ENCODE results near the gene PLSCR4. TPM values are rescaled to one million over a fixed set of nuclear protein-coding genes. Genes with fewer than 3 reads are reported as not detected.

The PLSCR4 gene
- total and polyA plus RNA-seq, 9 of the 15 experiments (the other 6 are each of a cell fraction or from before 2014, with no cell fraction given), result 0.11 to 0.68 (median 0.21) TPM

DNA sequence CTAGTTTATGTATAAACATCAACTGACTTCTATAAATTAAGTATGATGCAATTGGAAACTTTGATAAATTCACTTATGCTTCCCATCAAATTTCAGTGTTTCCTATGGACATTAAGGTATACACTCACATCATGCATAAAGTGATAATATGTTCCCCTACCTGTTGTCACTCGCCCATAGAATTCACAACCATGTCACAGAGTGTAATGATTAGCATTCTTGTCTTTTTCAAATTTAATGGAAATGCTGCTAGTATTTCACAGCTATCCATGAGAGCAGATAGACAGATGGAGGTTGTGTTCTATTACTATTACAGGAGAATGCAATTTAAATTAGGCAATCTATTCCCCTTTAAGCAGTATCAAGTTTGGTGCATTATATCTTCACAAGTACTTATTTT, 984 bp downstream of the PLSCR4 start:
- H3K27ac ChIP-seq (ENCODE audit: extremely low read depth, low read depth, low read length), result no peak overlapping the region
- no peak overlapping the region for H3K9ac ChIP-seq (ENCODE audit: insufficient read depth in 1 of 2, low read depth in 2 of 2, low read length in 2 of 2)
- peaks cover 0 to 13% of the 10 kb centered on the region in 2 experiments; a peak in 2 of 5 replicates for H3K4me1 ChIP-seq (replicated peaks in 1 of 2; ENCODE audit: control insufficient read depth in 2 of 2, insufficient read depth in 2 of 2, low read length in 2 of 2)
- H3K36me3 ChIP-seq (ENCODE audit: control insufficient read depth, insufficient read depth, low read length), result no peaks in the 10 kb centered on the region
- intact Hi-C loops (cut with micrococcal nuclease), result no loop called here
- WGBS (ENCODE audit: insufficient coverage, low coverage, missing lambda C conversion rate), result 7% methylated on average over 1 of the region's 1 CpG
- no peak overlapping the region for H3K4me2 ChIP-seq (ENCODE audit: insufficient read depth, low read length)
- no peak for DNase-seq (ENCODE audit: extremely low read depth in 1 of 4, low spot score in 3 of 4)
- BruUV-seq (replicated peaks), result no TSS peak
- H4K20me1 ChIP-seq (replicated peaks; ENCODE audit: control insufficient read depth, insufficient read depth, low read length), result no peaks in the 10 kb centered on the region
- in situ Hi-C loops (cut with MboI), result no loop called here
- no peak overlapping the region for H3K4me3 ChIP-seq
- CTCF ChIA-PET (ENCODE audit: low intra/inter-chr PET ratio), result no interaction called here
- no peaks in the 10 kb centered on the region for H3K27me3 ChIP-seq (ENCODE audit: control insufficient read depth in 2 of 2, insufficient read depth in 2 of 2, low read length in 2 of 2)
- TF ChIP-seq GABPA (tag; conservative IDR thresholded peaks at IDR 0.05; ENCODE audit: low read depth), result 0 out of 2 replicates have a peak, but pooled peaks have one; percentile 2
- no peak for TF ChIP-seq CEBPG (CRISPR knock-in tag; IDR thresholded peaks at IDR 0.05)
- TF ChIP-seq CEBPG (tag; conservative IDR thresholded peaks at IDR 0.05 in 1 of 2, IDR thresholded peaks at IDR 0.05 in 1 of 2), result peak in 1 of 2 experiments; percentile 28; a peak in 1 of 4 replicates
- TF ChIP-seq, protein P1, sequence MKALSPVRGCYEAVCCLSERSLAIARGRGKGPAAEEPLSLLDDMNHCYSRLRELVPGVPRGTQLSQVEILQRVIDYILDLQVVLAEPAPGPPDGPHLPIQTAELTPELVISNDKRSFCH (CRISPR knock-in tag; IDR thresholded peaks at IDR 0.05), result no peak
- TF ChIP-seq, protein P1 (tag; IDR thresholded peaks at IDR 0.05), result no peak
- no peak overlapping the region for H2AFZ ChIP-seq (ENCODE audit: low read depth, low read length)
- no peaks in the 10 kb centered on the region for H3K9me1 ChIP-seq (ENCODE audit: control insufficient read depth, insufficient read depth, low read length)
- no peak for ATAC-seq
- POLR2A ChIA-PET, result no interaction called here
- no peaks in the 10 kb centered on the region for H3K9me3 ChIP-seq (replicated peaks; ENCODE audit: control insufficient read depth, insufficient read depth, low read depth, low read length)
- no peak for FAIRE-seq
- no peaks in the 10 kb centered on the region for H3K79me2 ChIP-seq (ENCODE audit: control insufficient read depth, insufficient read depth, low read length)

DNA sequence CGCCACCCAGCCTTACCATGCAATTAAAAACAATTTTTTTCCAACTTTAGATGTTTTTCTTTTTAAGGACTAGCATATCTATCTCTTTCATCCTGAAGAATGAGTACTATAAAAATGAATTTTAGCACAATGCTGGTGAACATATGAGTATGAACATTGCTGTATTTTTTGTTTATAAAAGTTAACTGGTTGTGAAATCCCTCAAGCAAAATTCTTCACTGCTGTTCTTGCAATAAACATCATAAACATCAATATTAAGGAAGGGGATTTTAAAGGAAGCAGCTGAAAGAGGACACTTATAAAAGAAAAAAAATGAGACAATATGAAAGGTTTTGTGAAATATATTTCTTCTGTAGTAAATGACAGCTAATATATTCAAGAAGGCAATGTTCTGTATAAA, 3.0 kb downstream of the PLSCR4 start:
- no peak for DNase-seq (ENCODE audit: extremely low read depth in 1 of 4, low spot score in 3 of 4)
- no peaks in the 10 kb centered on the region for H3K36me3 ChIP-seq (ENCODE audit: control insufficient read depth, insufficient read depth, low read length)
- no peaks in the 10 kb centered on the region for H3K79me2 ChIP-seq (ENCODE audit: control insufficient read depth, insufficient read depth, low read length)
- BruUV-seq (replicated peaks), result no TSS peak
- no peaks in the 10 kb centered on the region for H3K9me3 ChIP-seq (replicated peaks; ENCODE audit: control insufficient read depth, insufficient read depth, low read depth, low read length)
- intact Hi-C loops (cut with micrococcal nuclease) (no loop called here), in situ Hi-C loops (cut with MboI) (no loop called here)
- H2AFZ ChIP-seq (ENCODE audit: low read depth, low read length), result no peak overlapping the region
- WGBS (ENCODE audit: insufficient coverage, low coverage, missing lambda C conversion rate), result 0% methylated on average over 1 of the region's 1 CpG
- no peak overlapping the region for H3K27ac ChIP-seq (ENCODE audit: extremely low read depth, low read depth, low read length)
- no peaks in the 10 kb centered on the region for H3K27me3 ChIP-seq (ENCODE audit: control insufficient read depth in 2 of 2, insufficient read depth in 2 of 2, low read length in 2 of 2)
- ChIA-PET CTCF (ENCODE audit: low intra/inter-chr PET ratio) (no interaction called here), POLR2A (interaction anchor here (0.6 kb wide), 1 partner anchor 10 kb away, joined by 3 read pairs; no protein-coding TSS in a partner anchor)
- H3K4me2 ChIP-seq (ENCODE audit: insufficient read depth, low read length), result no peak overlapping the region
- no peaks in the 10 kb centered on the region for H3K9me1 ChIP-seq (ENCODE audit: control insufficient read depth, insufficient read depth, low read length)
- H3K4me3 ChIP-seq, result no peak overlapping the region
- H4K20me1 ChIP-seq (replicated peaks; ENCODE audit: control insufficient read depth, insufficient read depth, low read length), result no peaks in the 10 kb centered on the region
- no peak overlapping the region for H3K9ac ChIP-seq (ENCODE audit: insufficient read depth in 1 of 2, low read depth in 2 of 2, low read length in 2 of 2)
- no peak for FAIRE-seq
- peaks cover 0 to 13% of the 10 kb centered on the region in 2 experiments; a peak in 2 of 5 replicates for H3K4me1 ChIP-seq (replicated peaks in 1 of 2; ENCODE audit: control insufficient read depth in 2 of 2, insufficient read depth in 2 of 2, low read length in 2 of 2)
- no peak for ATAC-seq
- no peak for TF ChIP-seq ZBTB1 (CRISPR knock-in tag; IDR thresholded peaks at IDR 0.05; ENCODE audit: borderline replicate concordance, low read depth)
- TF ChIP-seq, protein P2, sequence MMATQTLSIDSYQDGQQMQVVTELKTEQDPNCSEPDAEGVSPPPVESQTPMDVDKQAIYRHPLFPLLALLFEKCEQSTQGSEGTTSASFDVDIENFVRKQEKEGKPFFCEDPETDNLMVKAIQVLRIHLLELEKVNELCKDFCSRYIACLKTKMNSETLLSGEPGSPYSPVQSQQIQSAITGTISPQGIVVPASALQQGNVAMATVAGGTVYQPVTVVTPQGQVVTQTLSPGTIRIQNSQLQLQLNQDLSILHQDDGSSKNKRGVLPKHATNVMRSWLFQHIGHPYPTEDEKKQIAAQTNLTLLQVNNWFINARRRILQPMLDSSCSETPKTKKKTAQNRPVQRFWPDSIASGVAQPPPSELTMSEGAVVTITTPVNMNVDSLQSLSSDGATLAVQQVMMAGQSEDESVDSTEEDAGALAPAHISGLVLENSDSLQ (IDR thresholded peaks at IDR 0.05), result no peak
- no peak for TF ChIP-seq PTTG1 (tag; IDR thresholded peaks at IDR 0.05; ENCODE audit: low read depth)
- no peak for TF ChIP-seq TBP (optimal IDR thresholded peaks at IDR 0.05; ENCODE audit: low read depth, low read length)
- TF ChIP-seq ZFX (CRISPR knock-in tag; IDR thresholded peaks at IDR 0.05), result no peak
- no peak for TF ChIP-seq TAF9B (IDR thresholded peaks at IDR 0.05; ENCODE audit: partially characterized antibody)
- no peak for TF ChIP-seq SMAD4 (CRISPR knock-in tag; conservative IDR thresholded peaks at IDR 0.05)
- TF ChIP-seq ZNF174 (CRISPR knock-in tag; IDR thresholded peaks at IDR 0.05), result no peak
